NCI-H1694 (cell line): Measurements from ENCODE around the gene STK39.
"Not testable (repeated sequence)": the region's sequence is repeated elsewhere in the genome, so short reads cannot be mapped to it uniquely, and the experiment has no call there.

ENCODE experiments used
- DNase-seq: peaks from one replicate; lab custom pipeline; 2025; lab: John Stamatoyannopoulos, UW

The STK39 gene

DNA sequence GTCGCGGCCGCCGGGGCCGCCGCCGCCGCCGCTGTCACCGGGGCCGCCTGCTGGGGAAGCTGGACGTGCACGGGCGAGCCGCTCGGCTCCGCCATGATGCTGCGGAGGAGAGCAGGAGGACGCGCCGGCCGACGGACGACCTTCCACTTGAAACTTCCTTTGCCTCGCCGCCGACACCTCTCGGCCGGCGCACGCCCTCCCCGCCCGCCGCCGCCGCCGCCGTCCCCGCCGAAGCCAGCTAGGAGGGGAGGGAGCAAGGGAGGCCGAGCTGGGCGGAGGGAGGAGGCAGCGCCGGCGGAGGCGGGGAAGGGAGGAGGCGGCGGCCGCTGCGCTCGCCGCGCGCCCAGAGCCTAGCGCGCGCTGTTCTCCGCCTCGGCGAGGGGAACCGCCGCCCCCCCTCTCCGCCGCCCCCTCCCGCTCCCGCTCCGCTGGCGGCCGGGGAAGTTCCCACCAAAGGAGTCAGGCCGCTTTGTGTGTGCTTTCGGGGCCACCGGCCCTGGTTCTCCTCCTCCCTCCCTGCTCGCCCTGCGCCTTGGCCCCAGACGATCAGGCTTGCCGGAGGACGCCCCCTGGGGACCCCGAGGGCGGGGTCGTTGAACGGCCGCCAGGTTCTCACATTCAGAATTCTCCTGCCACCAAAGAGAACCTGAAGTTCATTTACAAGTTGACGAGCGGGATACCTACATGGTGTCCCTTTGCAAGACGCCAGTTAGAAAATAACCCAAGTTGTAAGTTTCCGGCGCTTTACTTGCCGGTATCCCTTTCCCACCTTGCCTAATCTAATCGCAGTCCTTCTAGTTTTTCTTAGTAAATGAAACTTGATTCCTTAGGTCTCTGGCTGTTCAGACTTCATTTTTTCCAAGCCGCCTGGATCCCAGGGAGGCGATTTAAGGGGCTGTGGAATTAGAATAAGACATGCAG is at the start of gene STK39:
STK39 (minus strand) TSS at position 255 of the 921 bp plus-strand sequence; CDS start at position 95, 160 bp downstream.
- peak; percentile 40 for DNase-seq

GRCh38 chr2:168295051-168295450 is 47.7 kb upstream of the STK39 start:
- DNase-seq = no peak

DNA sequence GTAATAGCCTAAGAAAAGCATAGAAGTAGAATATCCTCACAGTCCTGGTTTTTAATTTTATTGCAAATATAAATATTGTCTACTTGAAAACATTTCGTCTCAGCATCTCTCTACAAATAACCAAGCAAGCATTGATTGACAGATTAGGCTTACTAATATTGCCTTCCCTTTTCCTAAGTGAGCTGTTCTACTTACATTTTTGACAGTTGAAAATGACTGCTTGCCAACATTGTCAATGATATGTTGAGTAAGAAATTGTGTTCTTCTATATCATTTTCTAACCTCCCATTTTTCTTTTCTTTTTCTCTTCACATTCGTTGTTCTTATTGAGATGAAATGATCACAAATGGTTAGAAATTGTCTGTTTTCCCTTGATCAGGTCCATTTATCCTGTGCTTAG is 47.0 kb upstream of the STK39 start:
- no peak for DNase-seq

- no peak for DNase-seq
Observed at GRCh38 chr2:168293766-168294165, 46.4 kb upstream of the STK39 start.

- no peak for DNase-seq
Observed at GRCh38 chr2:168290391-168290790, 43.0 kb upstream of the STK39 start.

DNA sequence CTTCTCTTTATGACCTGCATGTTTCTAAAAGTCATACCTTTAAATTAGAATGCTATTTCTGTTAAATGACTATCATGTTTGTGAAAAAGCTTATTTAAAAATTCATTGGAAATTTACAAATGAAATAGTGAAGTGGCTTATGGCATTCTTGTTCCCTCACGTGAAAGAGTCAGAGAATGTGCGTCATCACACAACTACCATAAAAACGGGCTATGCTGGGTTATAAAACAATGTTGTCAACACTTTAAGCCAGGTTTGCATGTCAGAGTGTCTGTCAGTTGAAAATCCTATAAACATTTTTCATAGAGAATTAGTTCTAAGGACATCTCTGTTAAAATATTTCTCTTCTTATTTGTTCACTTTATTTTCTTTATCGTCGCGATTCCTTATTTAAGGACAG is 42.5 kb upstream of the STK39 start:
- no peak for DNase-seq

DNA sequence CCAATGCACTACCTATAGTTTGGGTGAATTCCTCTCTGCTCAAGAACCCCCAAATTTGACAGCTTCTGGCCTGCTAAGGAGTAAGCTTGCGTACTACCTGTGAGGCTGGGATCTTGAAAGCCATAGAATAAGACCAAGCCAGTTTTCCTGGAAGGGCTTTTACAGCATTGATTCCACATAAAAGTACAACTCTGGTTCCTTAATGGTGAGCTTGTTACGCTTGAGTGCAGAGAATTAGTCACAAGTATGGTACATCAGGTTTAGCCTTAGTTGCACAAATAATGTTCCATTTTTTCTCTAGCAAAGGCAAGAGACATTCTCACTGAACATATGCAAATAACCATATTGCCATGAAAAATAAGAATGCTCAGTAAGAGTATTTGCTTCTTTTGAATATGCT is 39.1 kb upstream of the STK39 start:
- DNase-seq = no peak

GRCh38 chr2:168278424-168278888 is 31.1 kb upstream of the STK39 start:
- no peak for DNase-seq

DNA sequence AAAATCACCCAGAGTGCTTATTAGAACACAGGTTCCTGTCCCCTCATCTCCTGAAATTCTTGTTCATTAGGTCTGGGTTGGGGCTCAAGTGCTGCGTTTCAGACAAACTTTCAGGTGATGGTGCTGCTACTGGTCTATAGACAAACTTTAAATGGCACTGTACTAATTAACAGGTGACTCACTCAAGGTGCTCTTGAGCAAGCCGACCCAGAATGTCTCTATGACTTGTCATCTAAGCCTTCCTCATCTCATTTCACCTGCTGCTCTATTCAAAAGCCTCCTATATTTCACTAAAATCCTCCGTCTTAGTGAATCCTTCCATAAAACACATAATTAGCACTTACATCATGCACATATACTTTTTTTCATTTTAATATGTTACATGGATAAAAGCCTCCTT is 29.9 kb upstream of the STK39 start:
- DNase-seq = no peak

GRCh38 chr2:168272225-168272624 is 24.8 kb upstream of the STK39 start:
- DNase-seq = no peak

GRCh38 chr2:168262926-168263325 is 15.5 kb upstream of the STK39 start:
- not testable (repeated sequence) for DNase-seq

DNA sequence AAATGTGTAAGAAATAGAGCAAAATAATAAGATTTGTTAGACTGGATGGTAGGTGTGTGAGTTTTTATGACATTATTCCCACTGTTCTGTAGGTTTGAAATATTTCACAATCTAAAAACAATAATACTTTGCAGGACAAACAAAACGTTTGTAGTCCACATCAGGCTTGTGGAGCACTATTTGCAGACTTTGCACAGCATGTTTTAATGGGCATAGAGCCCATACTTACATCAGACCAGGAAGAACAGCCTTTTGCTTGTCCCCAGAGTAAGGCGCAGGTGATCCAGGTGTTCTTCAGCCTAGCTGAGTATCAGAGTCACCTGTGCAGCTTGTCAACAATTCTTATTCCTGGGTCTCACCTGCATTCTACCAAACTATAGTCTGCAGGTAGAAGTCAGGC is 9.1 kb upstream of the STK39 start:
- DNase-seq = no peak

GRCh38 chr2:168255866-168256265 is 8.5 kb upstream of the STK39 start:
- DNase-seq = no peak

GRCh38 chr2:168255103-168255502 is 7.7 kb upstream of the STK39 start:
- no peak for DNase-seq

GRCh38 chr2:168254158-168254935 is 7.0 kb upstream of the STK39 start:
- no peak for DNase-seq

DNA sequence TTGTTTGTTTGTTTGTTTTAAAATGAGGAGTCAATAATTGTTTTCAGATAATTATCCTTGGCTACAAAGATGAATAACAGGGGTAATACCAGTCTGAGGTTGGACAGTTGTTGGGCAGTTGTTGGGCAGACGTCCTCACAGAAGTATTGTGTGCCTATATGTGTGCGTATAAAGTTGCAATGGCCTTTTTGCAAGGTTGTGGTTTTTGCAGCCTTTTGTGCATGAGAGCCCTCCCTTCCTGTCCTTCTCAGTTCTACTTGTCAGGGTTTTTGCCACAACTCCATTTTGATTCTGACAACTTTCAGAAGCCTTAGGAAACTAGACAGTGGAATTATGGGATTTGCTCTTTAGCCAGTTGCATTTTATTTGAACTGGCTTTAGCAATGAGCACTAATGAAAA is 6.0 kb upstream of the STK39 start:
- DNase-seq = no peak

- no peak for DNase-seq
Observed at GRCh38 chr2:168252976-168253375, 5.6 kb upstream of the STK39 start.

DNA sequence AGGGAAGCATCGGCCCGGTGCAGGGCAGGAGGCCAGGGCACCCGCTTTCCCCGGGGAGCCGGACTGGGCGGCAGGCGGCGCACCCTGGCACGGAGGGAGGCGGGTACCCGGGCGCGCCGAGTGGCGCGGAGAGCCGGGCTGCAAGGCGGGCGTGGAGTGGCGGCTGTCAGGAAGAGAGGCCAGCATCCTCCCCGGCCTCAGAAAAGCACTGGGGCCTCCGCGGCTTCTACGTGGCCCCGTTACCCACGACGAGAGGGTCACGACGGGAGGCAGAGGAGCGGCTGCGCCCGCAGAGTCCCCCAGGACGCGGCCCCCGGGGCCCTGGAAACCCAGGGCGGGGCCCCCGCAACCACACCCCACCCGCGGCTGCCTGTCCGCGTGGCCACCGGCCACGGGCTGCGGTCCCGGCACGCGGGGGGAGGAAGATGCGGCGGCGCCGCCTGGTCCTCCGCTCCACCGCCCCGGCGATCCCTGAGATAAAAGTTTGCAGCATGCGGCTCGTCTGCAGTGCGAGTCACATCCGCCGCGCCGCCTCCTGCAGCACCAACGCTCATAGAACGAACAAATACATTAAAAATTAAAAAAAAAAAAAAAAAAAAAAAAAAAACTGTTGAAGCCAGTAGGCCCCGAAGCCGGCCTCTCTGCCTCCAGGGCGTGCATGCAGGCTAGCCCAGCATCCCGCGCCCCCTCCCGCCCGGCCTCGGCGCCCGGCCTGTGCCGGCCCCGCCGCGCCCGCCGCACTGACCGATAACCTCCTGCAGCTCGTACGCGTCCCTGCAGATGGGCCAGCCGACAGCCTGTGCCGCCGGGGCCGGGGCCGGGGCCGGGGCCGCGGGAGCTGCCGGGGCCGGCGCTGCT is 683 bp downstream of the STK39 start:
- no peak for DNase-seq

DNA sequence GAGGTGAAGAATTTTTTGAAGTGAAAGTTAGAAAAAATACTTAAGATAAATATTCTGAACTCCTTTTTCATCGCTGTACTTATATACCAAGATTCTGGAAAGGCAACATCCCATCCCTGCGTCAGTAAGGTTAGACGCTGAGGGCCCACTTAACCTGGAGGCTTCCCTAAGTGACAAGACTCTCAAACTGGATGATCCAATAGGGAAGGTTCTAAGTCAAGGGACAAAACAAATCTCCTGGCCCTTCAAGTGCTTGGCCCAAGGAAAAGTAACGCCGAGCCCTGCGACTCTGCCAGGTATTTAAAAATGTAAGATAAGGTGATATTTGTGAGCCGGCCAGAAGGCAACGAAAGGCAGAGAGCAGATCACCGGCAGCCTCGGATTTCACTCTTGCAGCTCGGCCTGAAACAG is 1.3 kb downstream of the STK39 start:
- no peak for DNase-seq

GRCh38 chr2:168245074-168245825 is 2.1 kb downstream of the STK39 start:
- DNase-seq = no peak

GRCh38 chr2:168244318-168244717 is 3.1 kb downstream of the STK39 start:
- peak; percentile 90 for DNase-seq
